SK-N-SH (cell line): ENCODE data around the gene KNDC1. TPM values are rescaled to one million over a fixed set of nuclear protein-coding genes. Genes with fewer than 3 reads are reported as not detected.

Source experiments
- CTCF ChIA-PET: fragments of 300-600, 350-600 bp; formaldehyde crosslinking; extraction: SDS; loops from one replicate; lab custom pipeline; 2021; lab: Yijun Ruan, JAX
- POLR2A ChIA-PET: fragments of 350-600 bp; sonication (Branson Sonifier 250); formaldehyde crosslinking; extraction: SDS; loops from one replicate; lab custom pipeline; 2020; ENCODE audit warnings: antibody characterized with exemption, inconsistent platforms; lab: Yijun Ruan, JAX
- DNase-seq: peaks from one replicate; pipeline ENCODE4 v3.0.0; 2012
- H2AFZ ChIP-seq: fragments of 200-600 bp; sonication (generic); 2 replicates; pipeline ENCODE4 v1.8.1; 2016; ENCODE audit warnings: antibody characterized with exemption, mild to moderate bottlenecking, low read depth
- H3F3A ChIP-seq: fragments of 200-600 bp; sonication (generic); replicated peaks from 2 replicates; pipeline ENCODE3; 2016; ENCODE audit warnings: antibody characterized with exemption, mild to moderate bottlenecking; ENCODE audit not compliant: insufficient read depth
- H3K27ac ChIP-seq, 2 experiments: fragments of 200-500 bp in 1 of 2; fragments of 200-600 bp in 1 of 2; sonication (Bioruptor generic) in 1 of 2; sonication (generic), shearing (Covaris generic) in 1 of 2; 2 replicates each; pipeline versions ENCODE4 v1.5.1 to v1.6.1; 2014 to 2016; ENCODE audit warnings: low read depth in 2 of 2, inconsistent platforms in 1 of 2, low read length in 1 of 2, mild to moderate bottlenecking in 1 of 2, mixed read lengths in 1 of 2
- H3K27me3 ChIP-seq: fragments of 200-600 bp; sonication (generic), shearing (Covaris generic); 2 replicates; pipeline ENCODE4 v1.6.1; 2016; ENCODE audit warnings: mixed run types; ENCODE audit not compliant: insufficient read depth
- H3K36me3 ChIP-seq, 2 experiments: fragments of 200-500 bp in 1 of 2; fragments of 200-600 bp in 1 of 2; sonication (Bioruptor generic) in 1 of 2; sonication (generic) in 1 of 2; replicated peaks in 1 of 2; 2 replicates each; pipeline versions ENCODE3 to v1.5.1; 2014 to 2016; ENCODE audit warnings: low read length in 1 of 2, mild to moderate bottlenecking in 1 of 2; ENCODE audit not compliant: insufficient read depth in 2 of 2, control insufficient read depth in 1 of 2
- H3K4me1 ChIP-seq, 2 experiments: fragments of 200-500 bp in 1 of 2; fragments of 200-600 bp in 1 of 2; sonication (Bioruptor generic) in 1 of 2; sonication (generic), shearing (Covaris generic) in 1 of 2; 2 replicates each; pipeline versions ENCODE4 v1.5.1 to v1.6.1; 2014 to 2016; ENCODE audit warnings: low read depth in 1 of 2, low read length in 1 of 2, mixed run types in 1 of 2; ENCODE audit not compliant: insufficient read depth in 2 of 2, control insufficient read depth in 1 of 2
- H3K4me2 ChIP-seq: fragments of 200-600 bp; sonication (generic), shearing (Covaris generic); 2 replicates; pipeline ENCODE4 v1.6.1; 2017; ENCODE audit warnings: mixed run types
- H3K4me3 ChIP-seq, 2 experiments: fragments of 200-500 bp in 1 of 2; fragments of 200-600 bp in 1 of 2; sonication (Bioruptor generic) in 1 of 2; sonication (generic), shearing (Covaris generic) in 1 of 2; 2 replicates each; pipeline versions ENCODE4 v1.5.1 to v1.8.1; 2014 to 2016; ENCODE audit warnings: low read depth in 2 of 2, inconsistent platforms in 1 of 2, low read length in 1 of 2, mild to moderate bottlenecking in 1 of 2, mixed read lengths in 1 of 2, moderate library complexity in 1 of 2
- H3K79me2 ChIP-seq: fragments of 200-600 bp; sonication (generic); 2 replicates; pipeline ENCODE4 v1.8.1; 2017; ENCODE audit warnings: mild to moderate bottlenecking; ENCODE audit not compliant: insufficient read depth
- H3K9ac ChIP-seq: fragments of 200-600 bp; sonication (generic); 2 replicates; pipeline ENCODE4 v1.6.1; 2017; ENCODE audit warnings: mixed run types
- H3K9me2 ChIP-seq: fragments of 200-600 bp; sonication (generic); 2 replicates; pipeline ENCODE4 v1.6.1; 2017; ENCODE audit warnings: mixed run types
- H3K9me3 ChIP-seq: fragments of 200-600 bp; sonication (generic); 2 replicates; pipeline ENCODE4 v1.6.1; 2017; ENCODE audit warnings: mixed run types, mild to moderate bottlenecking, moderate library complexity
- H4K20me1 ChIP-seq: fragments of 200-600 bp; sonication (generic); 2 replicates; pipeline ENCODE4 v1.6.1; 2017; ENCODE audit warnings: mild to moderate bottlenecking, mixed run types; ENCODE audit not compliant: insufficient read depth
- CHD2 ChIP-seq: fragments of 150-350 bp; IDR thresholded peaks from 2 replicates; pipeline ENCODE4 v1.6.1; 2018; ENCODE audit warnings: low read length; ENCODE audit not compliant: partially characterized antibody
- ELF1 ChIP-seq: IDR thresholded peaks from 2 replicates; pipeline ENCODE4 v1.4.0; 2012
- EP300 ChIP-seq, 2 experiments: IDR thresholded peaks; 2 replicates each; pipeline versions ENCODE4 v1.4.0 to v1.6.1; 2012; ENCODE audit warnings: borderline replicate concordance in 1 of 2, low read depth in 1 of 2, low read length in 1 of 2
- FOXJ3 ChIP-seq: sonication (generic); formaldehyde crosslinking; IDR thresholded peaks from 2 replicates; pipeline ENCODE4 v1.5.1; 2020; ENCODE audit warnings: mild to moderate bottlenecking, missing genetic modification reagents
- FOXM1 ChIP-seq: IDR thresholded peaks from 2 replicates; pipeline ENCODE4 v1.4.0; 2012; ENCODE audit warnings: low read depth, mild to moderate bottlenecking
- JUND ChIP-seq: IDR thresholded peaks from 2 replicates; pipeline ENCODE4 v1.4.0; 2012
- MEF2A ChIP-seq: IDR thresholded peaks from 2 replicates; pipeline ENCODE4 v1.4.0; 2012; ENCODE audit warnings: low read depth, borderline replicate concordance
- NFIC ChIP-seq: IDR thresholded peaks from 2 replicates; pipeline ENCODE4 v1.4.0; 2012; ENCODE audit warnings: borderline replicate concordance
- NRF1 ChIP-seq: IDR thresholded peaks from 2 replicates; pipeline ENCODE4 v1.6.1; 2012; ENCODE audit warnings: low read depth, mild to moderate bottlenecking, low read length
- POLR2AphosphoS5 ChIP-seq: IDR thresholded peaks from 2 replicates; pipeline ENCODE4 v1.6.1; 2012; ENCODE audit warnings: low read depth, low read length
- RAD21 ChIP-seq: IDR thresholded peaks from 2 replicates; pipeline ENCODE4 v1.6.1; 2012; ENCODE audit warnings: mild to moderate bottlenecking, low read length
- RFX5 ChIP-seq: IDR thresholded peaks from 2 replicates; pipeline ENCODE4 v1.6.1; 2012; ENCODE audit warnings: mild to moderate bottlenecking, improper control_type of control experiment, low read length
- RXRA ChIP-seq: IDR thresholded peaks from 2 replicates; pipeline ENCODE4 v1.4.0; 2012; ENCODE audit warnings: low read depth, mild to moderate bottlenecking, borderline replicate concordance
- TEAD4 ChIP-seq: IDR thresholded peaks from 2 replicates; pipeline ENCODE4 v1.4.0; 2012; ENCODE audit warnings: mild to moderate bottlenecking, borderline replicate concordance; ENCODE audit not compliant: insufficient read depth
- WGBS: methylation state at CpG from one replicate; pipeline ENCODE4 v1.1.6; 2017; ENCODE audit warnings: low lambda C conversion rate; 5-methylcytosine and 5-hydroxymethylcytosine counted together
- polyA plus RNA-seq, 3 experiments: library from polyadenylated mRNA; depleted of rRNA; stranded (reverse); fragments of >200 nt; gene quantifications; 2 replicates each; pipeline ENCODE4 v1.2.3, GENCODE V29; 2012
- TF ChIP-seq, protein P1 (sequence below): fragments of 150-350 bp; IDR thresholded peaks from 2 replicates; pipeline ENCODE4 v1.6.1; 2016; ENCODE audit warnings: mild to moderate bottlenecking, low read depth, low read length
- TF ChIP-seq, protein P2 (sequence below): fragments of 150-350 bp; IDR thresholded peaks from 2 replicates; pipeline ENCODE4 v1.6.1; 2017; ENCODE audit warnings: antibody characterized with exemption, low read length, low read depth, borderline replicate concordance
- TF ChIP-seq, protein P3 (sequence below): IDR thresholded peaks from 2 replicates; pipeline ENCODE4 v1.4.0; 2012; ENCODE audit warnings: low read depth
- TF ChIP-seq, protein P4 (sequence below): fragments of 200-600 bp; sonication (generic); IDR thresholded peaks from 2 replicates; pipeline ENCODE4 v1.6.1; 2017; ENCODE audit warnings: antibody characterized with exemption, mild to moderate bottlenecking, moderate library complexity

KNDC1 gene
- polyA plus RNA-seq, 1 of the 3 experiments (the other 2 are of a cell fraction) = 1.4 TPM

DNA sequence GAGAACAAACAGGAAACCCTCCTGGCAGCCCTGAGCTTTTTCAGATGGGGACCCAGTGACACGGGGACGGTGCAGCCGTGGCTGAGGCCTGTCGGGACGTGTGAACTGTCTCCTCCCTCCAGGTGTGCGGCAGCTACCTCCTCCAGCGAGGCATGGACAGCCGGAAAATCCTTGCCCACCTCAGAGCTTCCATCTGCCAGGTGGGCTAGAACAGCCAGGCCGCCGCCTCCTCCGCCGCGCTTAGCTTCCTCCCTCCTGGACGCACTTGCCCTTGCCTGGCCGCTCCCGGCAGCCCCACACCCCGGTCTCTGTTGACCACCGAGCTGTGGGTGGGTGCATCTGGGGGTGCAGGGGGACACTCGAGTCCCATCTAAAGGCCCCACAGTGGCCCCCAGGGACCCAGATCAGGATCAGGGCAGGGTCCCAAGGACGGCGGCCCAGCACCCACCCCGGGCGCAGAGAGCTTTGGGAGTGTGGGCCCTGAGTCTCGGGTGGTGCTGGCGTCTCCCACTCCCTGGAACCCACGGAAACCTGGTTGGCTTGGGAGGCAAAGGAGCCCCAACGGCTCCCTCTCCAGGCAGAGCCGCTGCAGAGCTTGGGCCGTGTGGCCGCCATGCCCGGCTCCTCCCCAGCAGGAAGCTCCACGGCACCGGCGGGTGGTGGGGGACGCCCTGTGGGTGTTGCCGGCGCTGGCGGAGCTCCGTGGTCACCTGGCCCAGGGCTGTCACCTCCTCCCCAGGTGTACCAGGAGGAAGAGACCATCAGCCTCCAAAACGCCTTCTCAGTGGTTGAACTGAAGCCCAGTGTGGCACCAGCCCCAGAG lies 37.1 kb downstream of the KNDC1 start (continued):
- TF ChIP-seq, protein P1, sequence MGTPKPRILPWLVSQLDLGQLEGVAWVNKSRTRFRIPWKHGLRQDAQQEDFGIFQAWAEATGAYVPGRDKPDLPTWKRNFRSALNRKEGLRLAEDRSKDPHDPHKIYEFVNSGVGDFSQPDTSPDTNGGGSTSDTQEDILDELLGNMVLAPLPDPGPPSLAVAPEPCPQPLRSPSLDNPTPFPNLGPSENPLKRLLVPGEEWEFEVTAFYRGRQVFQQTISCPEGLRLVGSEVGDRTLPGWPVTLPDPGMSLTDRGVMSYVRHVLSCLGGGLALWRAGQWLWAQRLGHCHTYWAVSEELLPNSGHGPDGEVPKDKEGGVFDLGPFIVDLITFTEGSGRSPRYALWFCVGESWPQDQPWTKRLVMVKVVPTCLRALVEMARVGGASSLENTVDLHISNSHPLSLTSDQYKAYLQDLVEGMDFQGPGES = no peak
- TF ChIP-seq CHD2 = no peak

DNA sequence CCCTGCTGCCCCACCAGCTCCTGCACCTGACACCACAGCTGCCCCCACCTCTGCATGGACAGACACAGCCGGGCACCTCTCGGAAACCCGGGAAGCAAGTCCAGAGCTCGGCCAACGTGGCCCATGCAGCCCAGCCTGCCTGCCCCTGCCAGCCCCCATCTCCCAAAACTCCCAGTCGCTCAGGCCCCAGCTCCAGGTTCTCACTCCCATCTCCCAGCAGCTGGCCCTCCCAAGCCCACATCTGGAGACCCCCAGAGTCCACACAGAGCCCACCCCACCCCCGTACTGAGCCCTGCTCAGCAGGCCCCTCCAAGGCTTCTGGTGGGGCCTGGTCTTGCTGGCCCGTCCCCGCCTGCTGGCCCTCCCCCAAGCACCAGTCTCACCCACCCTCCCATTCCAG lies 37.8 kb downstream of the KNDC1 start:
- no peaks in the 10 kb centered on the region for H3K4me1 ChIP-seq
- 38% methylated on average over 8 of the region's 9 CpGs for WGBS
- no peaks in the 10 kb centered on the region for H4K20me1 ChIP-seq
- H3K4me3 ChIP-seq = no peak overlapping the region
- H2AFZ ChIP-seq = no peak overlapping the region
- no peak overlapping the region for H3K27ac ChIP-seq
- no peaks in the 10 kb centered on the region for H3K27me3 ChIP-seq
- no peaks in the 10 kb centered on the region for H3F3A ChIP-seq
- no peaks in the 10 kb centered on the region for H3K36me3 ChIP-seq
- no peaks in the 10 kb centered on the region for H3K9me2 ChIP-seq
- POLR2A ChIA-PET = no interaction called here
- CTCF ChIA-PET = interaction anchor here (0.7 kb wide), 1 partner anchor 13 kb away, joined by 3 read pairs; no protein-coding TSS in a partner anchor
- no peaks in the 10 kb centered on the region for H3K79me2 ChIP-seq
- no peak overlapping the region for H3K4me2 ChIP-seq
- no peaks in the 10 kb centered on the region for H3K9me3 ChIP-seq
- no peak for DNase-seq
- no peak overlapping the region for H3K9ac ChIP-seq
- TF ChIP-seq ELF1 = no peak
- TF ChIP-seq MEF2A = no peak
- no peak for TF ChIP-seq RXRA
- TF ChIP-seq, protein P2, sequence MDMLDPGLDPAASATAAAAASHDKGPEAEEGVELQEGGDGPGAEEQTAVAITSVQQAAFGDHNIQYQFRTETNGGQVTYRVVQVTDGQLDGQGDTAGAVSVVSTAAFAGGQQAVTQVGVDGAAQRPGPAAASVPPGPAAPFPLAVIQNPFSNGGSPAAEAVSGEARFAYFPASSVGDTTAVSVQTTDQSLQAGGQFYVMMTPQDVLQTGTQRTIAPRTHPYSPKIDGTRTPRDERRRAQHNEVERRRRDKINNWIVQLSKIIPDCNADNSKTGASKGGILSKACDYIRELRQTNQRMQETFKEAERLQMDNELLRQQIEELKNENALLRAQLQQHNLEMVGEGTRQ = no peak
- no peak for TF ChIP-seq FOXJ3 (CRISPR knock-in tag)
- no peak for TF ChIP-seq NRF1
- TF ChIP-seq EP300 (IDR thresholded peaks at IDR 0.05; ENCODE audit: borderline replicate concordance in 1 of 2, low read depth in 1 of 2, low read length in 1 of 2) = no peak
- no peak for TF ChIP-seq FOXM1
- TF ChIP-seq RFX5 = no peak
- TF ChIP-seq RAD21 = no peak
- no peak for TF ChIP-seq TEAD4
- TF ChIP-seq, protein P3, sequence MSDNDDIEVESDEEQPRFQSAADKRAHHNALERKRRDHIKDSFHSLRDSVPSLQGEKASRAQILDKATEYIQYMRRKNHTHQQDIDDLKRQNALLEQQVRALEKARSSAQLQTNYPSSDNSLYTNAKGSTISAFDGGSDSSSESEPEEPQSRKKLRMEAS = no peak
- no peak for TF ChIP-seq NFIC
- TF ChIP-seq POLR2AphosphoS5 = no peak
- no peak for TF ChIP-seq JUND
- TF ChIP-seq, protein P4, sequence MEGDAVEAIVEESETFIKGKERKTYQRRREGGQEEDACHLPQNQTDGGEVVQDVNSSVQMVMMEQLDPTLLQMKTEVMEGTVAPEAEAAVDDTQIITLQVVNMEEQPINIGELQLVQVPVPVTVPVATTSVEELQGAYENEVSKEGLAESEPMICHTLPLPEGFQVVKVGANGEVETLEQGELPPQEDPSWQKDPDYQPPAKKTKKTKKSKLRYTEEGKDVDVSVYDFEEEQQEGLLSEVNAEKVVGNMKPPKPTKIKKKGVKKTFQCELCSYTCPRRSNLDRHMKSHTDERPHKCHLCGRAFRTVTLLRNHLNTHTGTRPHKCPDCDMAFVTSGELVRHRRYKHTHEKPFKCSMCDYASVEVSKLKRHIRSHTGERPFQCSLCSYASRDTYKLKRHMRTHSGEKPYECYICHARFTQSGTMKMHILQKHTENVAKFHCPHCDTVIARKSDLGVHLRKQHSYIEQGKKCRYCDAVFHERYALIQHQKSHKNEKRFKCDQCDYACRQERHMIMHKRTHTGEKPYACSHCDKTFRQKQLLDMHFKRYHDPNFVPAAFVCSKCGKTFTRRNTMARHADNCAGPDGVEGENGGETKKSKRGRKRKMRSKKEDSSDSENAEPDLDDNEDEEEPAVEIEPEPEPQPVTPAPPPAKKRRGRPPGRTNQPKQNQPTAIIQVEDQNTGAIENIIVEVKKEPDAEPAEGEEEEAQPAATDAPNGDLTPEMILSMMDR = no peak
